A549 (cell line): ENCODE measurements around the gene ZDHHC15. TPM values are rescaled to one million over a fixed set of nuclear protein-coding genes. Genes with fewer than 3 reads are reported as not detected.

Source experiments
- ATAC-seq, 2 experiments: fragments of 200-7000 bp in 1 of 2; fragments of >200 bp in 1 of 2; cut with Nextera tagmentation in 1 of 2; cut with Tn5 transposase in 1 of 2; 3 replicates each; pipeline versions ENCODE4 v1.8.0 to v1.9.1; 2018 to 2020; ENCODE audit warnings: mild to moderate bottlenecking in 1 of 2, moderate library complexity in 1 of 2
- CTCF ChIA-PET: fragments of 300-600 bp; sonication (Branson Sonifier 250); formaldehyde crosslinking; extraction: SDS; loops from one replicate; lab custom pipeline; 2021; ENCODE audit warnings: antibody characterized with exemption, inconsistent platforms; lab: Yijun Ruan, JAX
- POLR2A ChIA-PET: fragments of 350-600 bp; formaldehyde crosslinking; extraction: SDS; loops from one replicate; lab custom pipeline; 2021; ENCODE audit warnings: antibody characterized with exemption, inconsistent platforms; lab: Yijun Ruan, JAX
- DNase-seq, 2 experiments: peaks; one replicate each; pipeline versions ENCODE4 v3.0.0 to v3.0.0-alpha.2; 2011 to 2016; ENCODE audit warnings: low read depth in 1 of 2, low spot score in 1 of 2
- FAIRE-seq: peaks from 2 replicates; lab custom pipeline; 2011; peaks lifted over from hg19 to GRCh38; lab: Jason Lieb, UNC
- H3K27ac ChIP-seq, 2 experiments: fragments of >200 bp; sonication (Bioruptor Twin); formaldehyde crosslinking; 3 replicates each; pipeline ENCODE4 v1.5.1; 2016 to 2017
- H3K4me1 ChIP-seq: fragments of >200 bp; sonication (Bioruptor Twin); formaldehyde crosslinking; 3 replicates; pipeline ENCODE4 v1.6.1; 2016
- H3K4me2 ChIP-seq: fragments of >200 bp; sonication (Bioruptor Twin); formaldehyde crosslinking; 3 replicates; pipeline ENCODE4 v1.6.1; 2016
- H3K4me3 ChIP-seq: fragments of >200 bp; sonication (Bioruptor Twin); formaldehyde crosslinking; 3 replicates; pipeline ENCODE4 v1.5.1; 2016
- H3K9me3 ChIP-seq: fragments of >200 bp; sonication (Bioruptor Twin); formaldehyde crosslinking; 3 replicates; pipeline ENCODE4 v1.6.1; 2016
- CBX8 ChIP-seq: fragments of 200-600 bp; sonication (generic); IDR thresholded peaks from 2 replicates; pipeline ENCODE4 v1.6.1; 2016
- CHD4 ChIP-seq: fragments of 200-600 bp; sonication (generic); IDR thresholded peaks from 2 replicates; pipeline ENCODE4 v1.6.1; 2016; ENCODE audit warnings: antibody characterized with exemption, mild to moderate bottlenecking, borderline replicate concordance
- CTCF ChIP-seq: fragments of >200 bp; sonication (Bioruptor Twin); formaldehyde crosslinking; IDR thresholded peaks from 3 replicates; pipeline ENCODE4 v1.5.1; 2016
- FOSL2 ChIP-seq, 2 experiments: fragments of 450-650 bp in 1 of 2; fragments of >200 bp in 1 of 2; sonication (Bioruptor Twin) in 1 of 2; formaldehyde crosslinking; IDR thresholded peaks; 2 replicates each; pipeline versions ENCODE4 v1.5.0 to v1.6.1; 2016 to 2020; ENCODE audit warnings: mild to moderate bottlenecking in 1 of 2, moderate library complexity in 1 of 2
- FOXS1 ChIP-seq: fragments of 250-450 bp; sonication (Bioruptor Pico); IDR thresholded peaks from 2 replicates; pipeline ENCODE4 v1.5.0; 2020; ENCODE audit warnings: mild to moderate bottlenecking, moderate library complexity
- GATA3 ChIP-seq: IDR thresholded peaks from 2 replicates; pipeline ENCODE4 v1.6.1; 2012; ENCODE audit warnings: borderline replicate concordance
- HEYL ChIP-seq: fragments of 250-450 bp; sonication (Bioruptor Pico); IDR thresholded peaks from 2 replicates; pipeline ENCODE4 v1.8.0; 2021; ENCODE audit warnings: mild to moderate bottlenecking, moderate library complexity
- HOXB13 ChIP-seq: fragments of 250-450 bp; sonication (Bioruptor Pico); IDR thresholded peaks from 2 replicates; pipeline ENCODE4 v1.5.0; 2020; ENCODE audit warnings: low read depth, mild to moderate bottlenecking, moderate library complexity
- JUNB ChIP-seq: fragments of >200 bp; sonication (Bioruptor Twin); formaldehyde crosslinking; IDR thresholded peaks from 2 replicates; pipeline ENCODE4 v1.6.1; 2016
- KDM1A ChIP-seq: fragments of 200-600 bp; sonication (generic); IDR thresholded peaks from 2 replicates; pipeline ENCODE4 v1.6.1; 2016; ENCODE audit warnings: low read depth, mild to moderate bottlenecking
- MAFK ChIP-seq: fragments of 450-650 bp; IDR thresholded peaks from 2 replicates; pipeline ENCODE4 v1.6.1; 2014; ENCODE audit not compliant: partially characterized antibody
- NFE2L2 ChIP-seq: fragments of 150-350 bp; conservative IDR thresholded peaks from 2 replicates; pipeline ENCODE4 v1.6.1; 2014; ENCODE audit warnings: low read length
- NPAS2 ChIP-seq: fragments of 250-450 bp; sonication (Bioruptor Pico); IDR thresholded peaks from 2 replicates; pipeline ENCODE4 v1.8.0; 2022; ENCODE audit warnings: mild to moderate bottlenecking, moderate library complexity, borderline replicate concordance
- NR3C1 ChIP-seq: fragments of >200 bp; sonication (Bioruptor Twin); formaldehyde crosslinking; IDR thresholded peaks from 3 replicates; pipeline ENCODE4 v1.6.1; 2017
- RAD21 ChIP-seq, 2 experiments: fragments of >200 bp in 1 of 2; sonication (Bioruptor Twin) in 1 of 2; formaldehyde crosslinking in 1 of 2; IDR thresholded peaks in 1 of 2; conservative IDR thresholded peaks in 1 of 2; 2 replicates in 1 of 2; 3 replicates in 1 of 2; pipeline ENCODE4 v1.6.1; 2012 to 2018; ENCODE audit warnings: inconsistent platforms in 1 of 2
- RFX5 ChIP-seq: fragments of 450-650 bp; IDR thresholded peaks from 2 replicates; pipeline ENCODE4 v1.7.1; 2014; ENCODE audit warnings: antibody characterized with exemption, mild to moderate bottlenecking, moderate library complexity
- RNF2 ChIP-seq: fragments of 200-600 bp; sonication (generic); IDR thresholded peaks from 2 replicates; pipeline ENCODE4 v1.6.1; 2016; ENCODE audit warnings: low read depth, mild to moderate bottlenecking, antibody characterized with exemption, moderate library complexity, borderline replicate concordance
- TP53 ChIP-seq: fragments of 250-450 bp; sonication (Bioruptor Pico); IDR thresholded peaks from 2 replicates; pipeline ENCODE4 v1.5.0; 2021; ENCODE audit warnings: mild to moderate bottlenecking, moderate library complexity
- USF2 ChIP-seq: fragments of 450-650 bp; IDR thresholded peaks from 2 replicates; pipeline ENCODE4 v1.6.1; 2014; ENCODE audit warnings: antibody characterized with exemption
- WGBS: methylation state at CpG from one replicate; pipeline ENCODE4 v1.1.6; 2017; ENCODE audit errors: missing lambda C conversion rate; 5-methylcytosine and 5-hydroxymethylcytosine counted together
- polyA plus RNA-seq, 4 experiments: library from polyadenylated mRNA; depleted of rRNA in 3 of 4; stranded (reverse); fragments of >200 nt; fragmentation: RNase III in 1 of 4; extraction: RNeasy Plus Mini Kit Qiagen cat#74134 plus additional on column Dnase treatment in 1 of 4; gene quantifications; 2 replicates in 3 of 4; 3 replicates in 1 of 4; pipeline ENCODE4 v1.2.3, GENCODE V29; 2011 to 2017
- TF ChIP-seq, protein P1 (sequence below): fragments of 200-600 bp; sonication (generic); IDR thresholded peaks from 2 replicates; pipeline ENCODE4 v1.6.1; 2016; ENCODE audit warnings: antibody characterized with exemption, mild to moderate bottlenecking, moderate library complexity
- TF ChIP-seq, protein P2 (sequence below): fragments of >200 bp; sonication (Bioruptor Twin); formaldehyde crosslinking; IDR thresholded peaks from 2 replicates; pipeline ENCODE4 v1.6.1; 2016
- TF ChIP-seq, protein P3 (sequence below): IDR thresholded peaks from 2 replicates; pipeline ENCODE4 v1.6.1; 2012; ENCODE audit warnings: low read depth, borderline replicate concordance
- TF ChIP-seq, protein P4 (sequence below): fragments of 250-450 bp; sonication (Bioruptor Pico); IDR thresholded peaks from 2 replicates; pipeline ENCODE4 v1.5.0; 2021; ENCODE audit warnings: mild to moderate bottlenecking, moderate library complexity, borderline replicate concordance

Gene ZDHHC15
- polyA plus RNA-seq, 2 of the 4 experiments (the other 2 are of a cell fraction), result not detected

DNA sequence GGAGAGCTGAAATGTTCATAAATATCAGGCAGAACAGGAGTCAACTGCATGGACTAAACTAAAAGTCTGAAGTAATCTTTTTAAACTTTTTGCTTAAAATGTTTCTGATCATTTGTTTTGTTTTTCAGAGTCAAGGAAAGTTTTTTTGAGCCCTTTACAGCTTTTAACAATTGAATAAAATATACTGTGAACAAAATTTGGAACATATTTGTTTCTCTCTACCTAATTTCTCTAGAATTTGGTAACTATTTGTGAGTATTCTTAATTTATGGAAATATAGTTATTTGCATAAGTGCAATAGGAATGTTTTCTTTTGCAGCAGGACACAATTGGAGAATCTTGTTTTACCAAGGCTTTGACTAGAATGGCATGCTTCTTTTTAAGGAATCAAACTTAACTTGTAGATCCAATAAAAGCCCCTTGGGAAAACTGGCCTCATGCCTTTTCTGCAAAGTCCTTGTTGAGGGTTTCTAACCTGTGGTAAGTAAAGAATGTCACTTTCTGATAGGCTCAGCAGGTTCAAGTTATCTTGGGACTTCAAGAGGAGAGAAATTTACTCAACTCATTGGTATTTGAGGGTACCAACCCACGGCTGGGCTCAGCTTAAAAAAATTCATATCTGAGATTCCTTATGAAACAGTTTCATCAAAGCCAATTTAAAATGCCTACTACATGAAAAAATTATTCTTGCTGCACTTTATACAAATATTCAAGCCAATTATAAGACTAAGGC is 157.4 kb downstream of the ZDHHC15 start:
- 0% methylated on average over 1 of the region's 1 CpG for WGBS

GRCh38 chrX:75361788-75362187 is 161.0 kb downstream of the ZDHHC15 start:
- POLR2A ChIA-PET, result no interaction called here
- H3K4me1 ChIP-seq, result no peaks in the 10 kb centered on the region
- H3K4me2 ChIP-seq, result no peak overlapping the region
- DNase-seq (no peak), ATAC-seq (no peak), FAIRE-seq (no peak)
- H3K9me3 ChIP-seq, result no peaks in the 10 kb centered on the region
- no peak overlapping the region for H3K4me3 ChIP-seq
- no peak overlapping the region for H3K27ac ChIP-seq
- CTCF ChIA-PET, result no interaction called here
- no peak for TF ChIP-seq RAD21 (conservative IDR thresholded peaks at IDR 0.05 in 1 of 2, IDR thresholded peaks at IDR 0.05 in 1 of 2)
- TF ChIP-seq MAFK, result no peak
- TF ChIP-seq, protein P1, sequence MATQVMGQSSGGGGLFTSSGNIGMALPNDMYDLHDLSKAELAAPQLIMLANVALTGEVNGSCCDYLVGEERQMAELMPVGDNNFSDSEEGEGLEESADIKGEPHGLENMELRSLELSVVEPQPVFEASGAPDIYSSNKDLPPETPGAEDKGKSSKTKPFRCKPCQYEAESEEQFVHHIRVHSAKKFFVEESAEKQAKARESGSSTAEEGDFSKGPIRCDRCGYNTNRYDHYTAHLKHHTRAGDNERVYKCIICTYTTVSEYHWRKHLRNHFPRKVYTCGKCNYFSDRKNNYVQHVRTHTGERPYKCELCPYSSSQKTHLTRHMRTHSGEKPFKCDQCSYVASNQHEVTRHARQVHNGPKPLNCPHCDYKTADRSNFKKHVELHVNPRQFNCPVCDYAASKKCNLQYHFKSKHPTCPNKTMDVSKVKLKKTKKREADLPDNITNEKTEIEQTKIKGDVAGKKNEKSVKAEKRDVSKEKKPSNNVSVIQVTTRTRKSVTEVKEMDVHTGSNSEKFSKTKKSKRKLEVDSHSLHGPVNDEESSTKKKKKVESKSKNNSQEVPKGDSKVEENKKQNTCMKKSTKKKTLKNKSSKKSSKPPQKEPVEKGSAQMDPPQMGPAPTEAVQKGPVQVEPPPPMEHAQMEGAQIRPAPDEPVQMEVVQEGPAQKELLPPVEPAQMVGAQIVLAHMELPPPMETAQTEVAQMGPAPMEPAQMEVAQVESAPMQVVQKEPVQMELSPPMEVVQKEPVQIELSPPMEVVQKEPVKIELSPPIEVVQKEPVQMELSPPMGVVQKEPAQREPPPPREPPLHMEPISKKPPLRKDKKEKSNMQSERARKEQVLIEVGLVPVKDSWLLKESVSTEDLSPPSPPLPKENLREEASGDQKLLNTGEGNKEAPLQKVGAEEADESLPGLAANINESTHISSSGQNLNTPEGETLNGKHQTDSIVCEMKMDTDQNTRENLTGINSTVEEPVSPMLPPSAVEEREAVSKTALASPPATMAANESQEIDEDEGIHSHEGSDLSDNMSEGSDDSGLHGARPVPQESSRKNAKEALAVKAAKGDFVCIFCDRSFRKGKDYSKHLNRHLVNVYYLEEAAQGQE, result no peak
- TF ChIP-seq, protein P2, sequence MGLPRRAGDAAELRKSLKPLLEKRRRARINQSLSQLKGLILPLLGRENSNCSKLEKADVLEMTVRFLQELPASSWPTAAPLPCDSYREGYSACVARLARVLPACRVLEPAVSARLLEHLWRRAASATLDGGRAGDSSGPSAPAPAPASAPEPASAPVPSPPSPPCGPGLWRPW, result no peak
- no peak for TF ChIP-seq NR3C1
- no peak for TF ChIP-seq KDM1A
- no peak for TF ChIP-seq NPAS2 (CRISPR knock-in tag)
- no peak for TF ChIP-seq RNF2
- no peak for TF ChIP-seq FOSL2 (IDR thresholded peaks at IDR 0.05)
- no peak for TF ChIP-seq FOSL2 (CRISPR knock-in tag; IDR thresholded peaks at IDR 0.05)
- TF ChIP-seq, protein P3, sequence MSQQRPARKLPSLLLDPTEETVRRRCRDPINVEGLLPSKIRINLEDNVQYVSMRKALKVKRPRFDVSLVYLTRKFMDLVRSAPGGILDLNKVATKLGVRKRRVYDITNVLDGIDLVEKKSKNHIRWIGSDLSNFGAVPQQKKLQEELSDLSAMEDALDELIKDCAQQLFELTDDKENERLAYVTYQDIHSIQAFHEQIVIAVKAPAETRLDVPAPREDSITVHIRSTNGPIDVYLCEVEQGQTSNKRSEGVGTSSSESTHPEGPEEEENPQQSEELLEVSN, result no peak
- no peak for TF ChIP-seq GATA3
- TF ChIP-seq HEYL (CRISPR knock-in tag), result no peak
- no peak for TF ChIP-seq TP53
- no peak for TF ChIP-seq NFE2L2
- no peak for TF ChIP-seq CBX8
- no peak for TF ChIP-seq FOXS1 (CRISPR knock-in tag)
- no peak for TF ChIP-seq HOXB13 (CRISPR knock-in tag)
- TF ChIP-seq RFX5, result no peak

More for the DNA sequence above, 157.4 kb downstream of the ZDHHC15 start:
- POLR2A ChIA-PET, result no interaction called here
- H3K4me3 ChIP-seq, result no peak overlapping the region
- no peaks in the 10 kb centered on the region for H3K9me3 ChIP-seq
- no peaks in the 10 kb centered on the region for H3K4me1 ChIP-seq
- no peak overlapping the region for H3K4me2 ChIP-seq
- DNase-seq, result no peak
- no peak overlapping the region for H3K27ac ChIP-seq
- CTCF ChIA-PET, result no interaction called here
- peak; percentile 7 for FAIRE-seq
- no peak for TF ChIP-seq HEYL (CRISPR knock-in tag)
- no peak for TF ChIP-seq CHD4
- TF ChIP-seq KDM1A, result no peak
- TF ChIP-seq CTCF, result no peak
- TF ChIP-seq JUNB, result no peak
- TF ChIP-seq USF2, result no peak
- TF ChIP-seq, protein P4, sequence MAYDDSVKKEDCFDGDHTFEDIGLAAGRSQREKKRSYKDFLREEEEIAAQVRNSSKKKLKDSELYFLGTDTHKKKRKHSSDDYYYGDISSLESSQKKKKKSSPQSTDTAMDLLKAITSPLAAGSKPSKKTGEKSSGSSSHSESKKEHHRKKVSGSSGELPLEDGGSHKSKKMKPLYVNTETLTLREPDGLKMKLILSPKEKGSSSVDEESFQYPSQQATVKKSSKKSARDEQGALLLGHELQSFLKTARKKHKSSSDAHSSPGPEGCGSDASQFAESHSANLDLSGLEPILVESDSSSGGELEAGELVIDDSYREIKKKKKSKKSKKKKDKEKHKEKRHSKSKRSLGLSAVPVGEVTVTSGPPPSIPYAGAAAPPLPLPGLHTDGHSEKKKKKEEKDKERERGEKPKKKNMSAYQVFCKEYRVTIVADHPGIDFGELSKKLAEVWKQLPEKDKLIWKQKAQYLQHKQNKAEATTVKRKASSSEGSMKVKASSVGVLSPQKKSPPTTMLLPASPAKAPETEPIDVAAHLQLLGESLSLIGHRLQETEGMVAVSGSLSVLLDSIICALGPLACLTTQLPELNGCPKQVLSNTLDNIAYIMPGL, result no peak
- ATAC-seq, result no peak
